PC-9 (cell line): Measurements from ENCODE around the gene S100A16. TPM values are rescaled to one million over a fixed set of nuclear protein-coding genes. Genes with fewer than 3 reads are reported as not detected.
A peak's percentile ranks its signal among the peaks of the same experiment; 100 is the strongest.

Experiments used
- BruUV-seq: library from RNA; stranded (reverse); fragments of 400-500 nt; replicated peaks from 2 replicates; lab custom pipeline; 2021; lab: Mats Ljungman, UMichigan
- CTCF ChIA-PET: fragments of 300-600 bp; sonication (Branson Sonifier 250); formaldehyde crosslinking; loops from one replicate; lab custom pipeline; 2022; ENCODE audit warnings: antibody characterized with exemption; lab: Charles Lee
- POLR2A ChIA-PET: fragments of 300-600 bp; sonication (Branson Sonifier 250); formaldehyde crosslinking; loops from one replicate; lab custom pipeline; 2022; ENCODE audit warnings: antibody characterized with exemption; ENCODE audit not compliant: unreplicated experiment; lab: Charles Lee
- DNase-seq, 2 experiments: peaks; one replicate each; pipeline versions ENCODE4 v3.0.0 to v3.0.0-alpha.2; 2015 to 2022; ENCODE audit warnings: mixed read lengths in 1 of 2
- H2AFZ ChIP-seq: fragments of 200-600 bp; sonication (generic); 2 replicates; pipeline ENCODE4 v1.8.1; 2017; ENCODE audit warnings: antibody characterized with exemption
- H3F3A ChIP-seq: fragments of 200-600 bp; sonication (generic); 2 replicates; pipeline ENCODE4 v1.8.1; 2017; ENCODE audit warnings: antibody characterized with exemption, mild to moderate bottlenecking, low read depth; ENCODE audit not compliant: insufficient read depth
- H3K27ac ChIP-seq: fragments of 200-600 bp; sonication (generic); 2 replicates; pipeline ENCODE4 v1.6.1; 2016; ENCODE audit warnings: mixed run types
- H3K27me3 ChIP-seq: fragments of 200-600 bp; sonication (generic); 2 replicates; pipeline ENCODE4 v1.6.1; 2016; ENCODE audit warnings: low read depth, mixed run types; ENCODE audit not compliant: insufficient read depth
- H3K36me3 ChIP-seq: fragments of 200-600 bp; sonication (generic); 2 replicates; pipeline ENCODE4 v1.6.1; 2016; ENCODE audit warnings: low read depth, mixed run types
- H3K4me1 ChIP-seq: fragments of 200-600 bp; sonication (generic); replicated peaks from 2 replicates; pipeline ENCODE4 v1.6.1; 2016; ENCODE audit warnings: mixed run types; ENCODE audit not compliant: insufficient read depth
- H3K4me2 ChIP-seq: fragments of 200-600 bp; sonication (generic); 2 replicates; pipeline ENCODE4 v1.6.1; 2017; ENCODE audit warnings: mixed run types
- H3K4me3 ChIP-seq: fragments of 200-600 bp; sonication (generic); 2 replicates; pipeline ENCODE4 v1.6.1; 2016; ENCODE audit warnings: mixed run types
- H3K79me2 ChIP-seq: fragments of 200-600 bp; sonication (generic); 2 replicates; pipeline ENCODE4 v1.6.1; 2017; ENCODE audit warnings: low read depth, mixed run types
- H3K9me2 ChIP-seq: fragments of 200-600 bp; sonication (generic); 2 replicates; pipeline ENCODE4 v1.8.1; 2017; ENCODE audit warnings: mild to moderate bottlenecking; ENCODE audit not compliant: insufficient read depth
- H3K9me3 ChIP-seq: fragments of 200-600 bp; sonication (generic); 2 replicates; pipeline ENCODE4 v1.8.1; 2016; ENCODE audit warnings: low read depth; ENCODE audit not compliant: insufficient read depth
- H4K20me1 ChIP-seq: fragments of 200-600 bp; sonication (generic); 2 replicates; pipeline ENCODE4 v1.8.1; 2017; ENCODE audit not compliant: insufficient read depth
- EZH2 ChIP-seq: fragments of 200-600 bp; sonication (generic); IDR thresholded peaks from 2 replicates; pipeline ENCODE4 v1.8.0; 2017; ENCODE audit warnings: antibody characterized with exemption, low read depth
- intact Hi-C: fragments of 100-400 bp; cut with micrococcal nuclease; formaldehyde crosslinking; loops from one replicate; pipeline ENCODE4 v1.10.0; 2022; ENCODE audit not compliant: unreplicated experiment
- total RNA-seq: library from RNA; stranded (reverse); gene quantifications from 2 replicates; pipeline ENCODE4 v1.2.3, GENCODE V29; 2021
- TF ChIP-seq, protein P1 (sequence below): fragments of 200-600 bp; sonication (generic); conservative IDR thresholded peaks from 2 replicates; pipeline ENCODE4 v1.6.1; 2017; ENCODE audit warnings: mixed run types, antibody characterized with exemption, mild to moderate bottlenecking, moderate library complexity

Gene S100A16
- total RNA-seq, 1 experiment from 2014 or later = 276 TPM

DNA sequence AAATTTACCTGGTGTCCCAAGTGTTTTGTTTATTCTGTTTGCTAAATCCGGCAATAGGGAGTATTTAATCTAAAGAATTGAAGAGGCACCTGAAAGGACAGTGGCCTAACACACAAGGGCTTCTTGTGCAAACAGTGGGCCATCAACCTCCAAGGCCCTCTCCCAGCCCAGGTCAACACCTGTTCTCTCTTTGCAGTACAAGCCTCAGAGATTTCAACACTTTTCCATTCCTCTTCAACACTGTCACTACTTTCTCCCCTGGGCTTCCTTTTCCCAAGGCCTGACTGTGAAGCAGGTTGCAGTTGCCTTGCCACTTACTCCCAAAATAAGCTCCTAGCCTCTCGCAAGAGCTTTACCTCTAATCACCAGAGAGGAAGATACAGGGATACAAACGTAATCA, 42.4 kb upstream of the S100A16 start:
- H3F3A ChIP-seq = peaks cover 20% of the 10 kb centered on the region; the same call in 1 of the 2 replicates
- no peaks in the 10 kb centered on the region for H3K36me3 ChIP-seq
- H3K4me2 ChIP-seq = no peak overlapping the region
- peaks cover 17% of the 10 kb centered on the region for H3K4me1 ChIP-seq
- no peak overlapping the region for H2AFZ ChIP-seq
- H3K79me2 ChIP-seq = peaks cover 12% of the 10 kb centered on the region
- no peaks in the 10 kb centered on the region for H3K27me3 ChIP-seq
- no peaks in the 10 kb centered on the region for H3K9me2 ChIP-seq
- H3K27ac ChIP-seq = no peak overlapping the region
- TF ChIP-seq EZH2 = no peak
- TF ChIP-seq, protein P1, sequence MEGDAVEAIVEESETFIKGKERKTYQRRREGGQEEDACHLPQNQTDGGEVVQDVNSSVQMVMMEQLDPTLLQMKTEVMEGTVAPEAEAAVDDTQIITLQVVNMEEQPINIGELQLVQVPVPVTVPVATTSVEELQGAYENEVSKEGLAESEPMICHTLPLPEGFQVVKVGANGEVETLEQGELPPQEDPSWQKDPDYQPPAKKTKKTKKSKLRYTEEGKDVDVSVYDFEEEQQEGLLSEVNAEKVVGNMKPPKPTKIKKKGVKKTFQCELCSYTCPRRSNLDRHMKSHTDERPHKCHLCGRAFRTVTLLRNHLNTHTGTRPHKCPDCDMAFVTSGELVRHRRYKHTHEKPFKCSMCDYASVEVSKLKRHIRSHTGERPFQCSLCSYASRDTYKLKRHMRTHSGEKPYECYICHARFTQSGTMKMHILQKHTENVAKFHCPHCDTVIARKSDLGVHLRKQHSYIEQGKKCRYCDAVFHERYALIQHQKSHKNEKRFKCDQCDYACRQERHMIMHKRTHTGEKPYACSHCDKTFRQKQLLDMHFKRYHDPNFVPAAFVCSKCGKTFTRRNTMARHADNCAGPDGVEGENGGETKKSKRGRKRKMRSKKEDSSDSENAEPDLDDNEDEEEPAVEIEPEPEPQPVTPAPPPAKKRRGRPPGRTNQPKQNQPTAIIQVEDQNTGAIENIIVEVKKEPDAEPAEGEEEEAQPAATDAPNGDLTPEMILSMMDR = no peak
- ChIA-PET POLR2A (no interaction called here), CTCF (interaction anchor here (0.6 kb wide), 1 partner anchor 83 kb away, joined by 9 read pairs; no protein-coding TSS in a partner anchor)
- BruUV-seq = no TSS peak
- H3K9me3 ChIP-seq = no peaks in the 10 kb centered on the region
- H3K4me3 ChIP-seq = no peak overlapping the region
- DNase-seq = no peak
- intact Hi-C loops = loop anchor here (5.0 kb wide), 1 partner anchor 83 kb away; no protein-coding TSS in a partner anchor
- no peaks in the 10 kb centered on the region for H4K20me1 ChIP-seq

DNA sequence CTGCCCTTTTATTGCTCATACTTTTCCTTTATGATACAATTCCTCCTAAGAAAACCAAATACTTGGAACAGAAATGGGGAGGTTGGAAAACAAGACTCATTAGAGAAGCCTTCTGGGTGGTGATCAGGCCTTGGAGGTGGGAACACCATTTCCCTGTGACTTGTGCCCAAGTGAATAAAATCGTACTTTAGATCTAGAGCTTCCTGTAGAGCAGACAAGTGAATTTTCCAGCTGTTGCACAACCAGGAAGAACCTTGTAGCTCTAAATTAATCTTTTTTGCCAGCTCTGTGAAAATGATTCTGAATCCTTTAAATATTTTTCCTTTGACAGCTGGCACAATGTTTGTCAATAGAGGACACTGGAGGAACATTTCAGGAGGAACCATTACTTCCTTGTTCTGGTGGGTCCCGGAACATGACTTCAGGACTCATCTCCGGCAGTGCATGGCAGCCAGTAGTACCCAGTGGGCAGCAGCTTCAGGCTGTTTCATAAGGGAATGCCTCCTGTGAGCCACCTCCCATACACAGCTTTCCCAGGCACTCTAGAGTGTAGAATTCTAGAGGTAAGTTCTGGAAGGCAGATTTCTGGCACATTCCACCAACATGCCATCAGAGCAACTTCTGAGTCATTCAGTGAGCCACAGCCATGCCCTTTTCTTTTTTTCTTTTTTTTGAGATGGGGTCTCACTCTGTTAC, 40.0 kb upstream of the S100A16 start:
- peak overlapping the region; percentile 2 for H3K4me2 ChIP-seq
- peak in 1 of 2 experiments; percentile 63 for DNase-seq
- no peaks in the 10 kb centered on the region for H3K27me3 ChIP-seq
- no TSS peak for BruUV-seq
- no peak overlapping the region for H3K4me3 ChIP-seq
- no peaks in the 10 kb centered on the region for H3K9me2 ChIP-seq
- H3K4me1 ChIP-seq = peaks cover 11% of the 10 kb centered on the region
- TF ChIP-seq, protein P1 = no peak
- TF ChIP-seq EZH2 = no peak
- no peaks in the 10 kb centered on the region for H3K9me3 ChIP-seq
- intact Hi-C loops = no loop called here
- no peaks in the 10 kb centered on the region for H4K20me1 ChIP-seq
- H3F3A ChIP-seq = peaks cover 23% of the 10 kb centered on the region; the same call in 1 of the 2 replicates
- peak overlapping the region; percentile 69; the same call in 1 of the 2 replicates for H2AFZ ChIP-seq
- H3K36me3 ChIP-seq = no peaks in the 10 kb centered on the region
- POLR2A ChIA-PET = interaction anchor here (0.6 to 0.9 kb wide), 3 partner anchors 26 to 129 kb away, joined by 3 to 7 read pairs (median 3); partner anchors contain the start of genes S100A13 and S100A14
- H3K27ac ChIP-seq = peak overlapping the region; percentile 42
- no peaks in the 10 kb centered on the region for H3K79me2 ChIP-seq
- CTCF ChIA-PET = interaction anchor here (0.7 kb wide), 1 partner anchor 19 kb away, joined by 3 read pairs; the partner anchor contains the start of gene CHTOP

DNA sequence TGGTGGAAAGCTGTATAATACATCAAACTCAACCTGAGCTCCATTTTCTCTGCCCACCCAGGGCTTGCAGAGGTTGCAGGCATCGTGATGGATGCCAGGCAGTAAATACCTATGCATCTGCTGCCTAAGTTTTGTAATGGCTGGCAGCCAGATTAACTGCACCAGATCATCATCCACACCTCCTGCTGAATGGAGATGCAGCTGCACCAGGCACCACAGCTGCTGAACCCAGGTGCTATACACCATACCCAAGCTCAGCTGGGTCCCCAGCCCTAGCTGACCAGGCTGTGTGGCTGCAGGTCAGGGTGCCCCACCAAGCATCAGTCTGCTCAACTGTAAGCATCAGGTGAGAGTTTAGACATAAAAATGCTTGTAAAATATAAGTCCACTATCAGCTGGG, 38.8 kb upstream of the S100A16 start:
- ChIA-PET CTCF (no interaction called here), POLR2A (interaction anchor here (0.6 kb wide), 1 partner anchor 326 kb away, joined by 3 read pairs; the partner anchor contains the start of gene JTB)
- BruUV-seq = no TSS peak
- Histone ChIP-seq H3K79me2 (no peaks in the 10 kb centered on the region), H3K4me2 (no peak overlapping the region), H4K20me1 (no peaks in the 10 kb centered on the region), H3K9me2 (no peaks in the 10 kb centered on the region), H3K27ac (no peak overlapping the region), H2AFZ (no peak overlapping the region), H3K36me3 (no peaks in the 10 kb centered on the region), H3K4me1 (peaks cover 11% of the 10 kb centered on the region), H3K27me3 (no peaks in the 10 kb centered on the region), H3K4me3 (no peak overlapping the region), H3K9me3 (no peaks in the 10 kb centered on the region), H3F3A (peaks cover 35% of the 10 kb centered on the region)
- intact Hi-C loops = no loop called here
- no peak for DNase-seq
- TF ChIP-seq, protein P1 = no peak
- TF ChIP-seq EZH2 = no peak
